GM19193 (cell line): ENCODE measurements around the gene FLVCR1.

Experiments used
- POLR2A ChIP-seq: IDR thresholded peaks from 4 replicates; pipeline ENCODE4 v1.6.1; 2011; ENCODE audit not compliant: insufficient read depth, insufficient read length; ENCODE audit errors: extremely low read depth

The FLVCR1 gene

GRCh38 chr1:212853658-212854057 lies 4.4 kb upstream of the FLVCR1 start:
- no peak for TF ChIP-seq POLR2A

GRCh38 chr1:212856755-212857154 lies 1.3 kb upstream of the FLVCR1 start:
- TF ChIP-seq POLR2A, result no peak

GRCh38 chr1:212858461-212859265 lies 588 bp downstream of the FLVCR1 start:
- no peak for TF ChIP-seq POLR2A

GRCh38 chr1:212860713-212861581 lies 2.9 kb downstream of the FLVCR1 start:
- TF ChIP-seq POLR2A, result no peak

DNA sequence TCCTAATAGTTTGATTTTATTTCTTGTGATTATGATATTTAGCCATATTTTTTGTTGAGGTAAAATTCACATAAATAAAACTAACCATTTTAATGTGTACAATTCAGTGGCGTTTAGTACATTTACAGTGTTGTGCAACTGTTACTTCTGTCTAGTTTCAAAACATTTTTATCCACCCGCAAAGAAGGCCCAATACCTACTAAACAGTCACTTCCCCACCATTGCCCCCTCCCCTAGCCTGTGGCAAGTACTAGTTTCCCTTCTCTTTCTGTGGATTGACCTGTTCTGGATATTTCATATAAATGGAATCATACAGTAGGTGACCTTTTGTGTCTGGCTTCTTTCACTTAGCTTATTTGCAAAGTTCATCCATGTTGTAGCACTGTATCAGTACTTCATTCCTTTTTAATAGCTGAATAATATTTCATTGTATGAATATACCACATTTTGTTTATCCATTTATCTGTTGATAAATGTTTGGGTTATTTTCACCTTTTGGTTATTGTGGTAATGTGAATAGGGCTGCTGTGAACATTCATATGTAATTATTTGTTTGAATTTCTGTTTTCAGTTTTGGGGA lies 4.1 kb downstream of the FLVCR1 start:
- no peak for TF ChIP-seq POLR2A

GRCh38 chr1:212864201-212864600 lies 6.1 kb downstream of the FLVCR1 start:
- no peak for TF ChIP-seq POLR2A

DNA sequence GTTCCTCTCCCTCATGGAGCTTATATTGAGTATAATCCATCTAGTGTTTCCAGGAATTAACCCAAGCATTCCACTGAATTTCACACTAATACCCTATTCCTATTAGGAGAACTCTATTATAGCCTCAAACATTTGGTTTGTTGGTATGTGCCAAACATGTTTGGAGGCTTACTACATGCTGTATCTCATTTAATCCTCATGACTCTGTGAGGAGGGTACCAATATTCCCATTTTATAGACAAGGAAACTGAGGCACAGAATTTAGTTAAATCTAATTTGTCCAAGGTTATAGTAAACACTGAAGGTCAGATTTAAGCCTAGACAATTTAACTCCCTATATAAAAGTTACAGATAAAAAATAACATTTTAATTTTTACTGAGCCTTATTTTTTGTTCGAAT lies 9.1 kb downstream of the FLVCR1 start:
- TF ChIP-seq POLR2A, result no peak

GRCh38 chr1:212871976-212872375 lies 13.9 kb downstream of the FLVCR1 start:
- no peak for TF ChIP-seq POLR2A

- TF ChIP-seq POLR2A, result no peak
These were observed 15.4 kb downstream of the FLVCR1 start for GRCh38 chr1:212873518-212873917.

- no peak for TF ChIP-seq POLR2A
These were observed 20.3 kb downstream of the FLVCR1 start for GRCh38 chr1:212878418-212878817.

DNA sequence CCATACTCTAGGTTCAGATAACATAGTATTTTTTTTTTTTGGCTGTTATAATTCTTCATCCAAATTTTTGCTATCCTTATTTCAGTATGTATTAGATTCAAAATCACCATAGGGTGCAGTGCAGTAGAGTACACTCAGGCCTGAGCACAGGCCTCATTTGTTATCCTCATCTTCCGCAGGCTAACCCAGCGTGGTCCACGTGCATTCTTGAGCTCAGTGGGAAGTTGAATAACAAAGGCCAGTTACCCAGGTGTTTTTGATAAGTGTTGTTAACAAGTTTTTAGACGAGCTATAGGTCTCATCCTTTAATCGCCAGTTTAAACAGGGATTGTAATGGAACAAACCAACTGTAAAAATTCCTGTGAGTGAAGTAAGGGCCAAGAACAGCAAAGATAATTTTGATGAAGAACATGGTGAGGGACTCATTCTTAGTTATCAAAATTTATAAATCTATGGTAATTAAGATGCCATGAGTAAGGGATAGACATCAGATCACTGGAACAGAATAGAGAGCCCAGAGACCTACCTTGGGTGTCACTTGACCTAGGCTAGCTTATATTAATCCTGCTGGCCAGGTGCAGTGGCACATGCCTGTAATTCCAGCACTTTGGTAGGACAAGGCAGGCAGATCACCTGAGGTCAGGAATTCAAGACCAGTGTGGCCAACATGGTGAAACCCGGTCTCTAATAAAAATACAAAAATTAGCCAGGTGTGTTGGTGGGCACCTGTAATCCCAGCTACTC lies 22.0 kb downstream of the FLVCR1 start:
- no peak for TF ChIP-seq POLR2A

DNA sequence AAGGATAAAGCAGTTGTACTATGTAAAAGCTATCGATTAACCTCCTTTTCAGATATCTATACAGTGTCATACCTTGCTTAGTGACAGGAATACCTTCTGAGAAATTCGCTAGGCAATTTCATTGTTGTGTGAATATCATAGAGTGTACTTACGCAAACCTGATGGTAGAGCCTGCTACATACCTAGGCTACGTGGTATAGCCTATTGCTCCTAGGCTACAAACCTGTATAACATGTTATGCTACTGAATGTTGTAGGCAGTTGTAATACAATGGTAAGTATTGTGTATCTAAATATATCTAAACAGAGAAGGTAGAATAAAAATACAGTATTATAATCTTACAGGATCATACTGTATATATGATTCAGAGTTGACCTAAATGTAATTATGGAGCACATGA lies 26.5 kb downstream of the FLVCR1 start:
- no peak for TF ChIP-seq POLR2A

DNA sequence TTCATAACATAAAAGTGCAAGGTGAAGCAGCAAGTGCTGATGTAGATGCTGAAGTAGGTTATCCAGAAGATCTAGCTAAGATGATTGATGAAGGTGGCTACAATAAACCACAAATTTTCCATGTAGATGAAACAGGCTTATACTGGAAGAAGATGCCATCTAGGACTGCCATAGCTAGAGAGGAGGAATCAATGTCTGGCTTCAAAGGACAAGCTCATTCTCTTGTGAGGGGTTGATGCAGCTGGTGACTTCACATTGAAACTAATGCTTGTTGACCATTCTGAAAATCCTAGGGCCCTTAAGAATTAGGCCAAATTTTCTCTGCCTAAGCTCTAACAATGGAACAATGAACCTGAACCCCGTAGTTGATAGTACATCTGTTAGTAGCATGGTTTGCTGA lies 34.0 kb downstream of the FLVCR1 start:
- no peak for TF ChIP-seq POLR2A

DNA sequence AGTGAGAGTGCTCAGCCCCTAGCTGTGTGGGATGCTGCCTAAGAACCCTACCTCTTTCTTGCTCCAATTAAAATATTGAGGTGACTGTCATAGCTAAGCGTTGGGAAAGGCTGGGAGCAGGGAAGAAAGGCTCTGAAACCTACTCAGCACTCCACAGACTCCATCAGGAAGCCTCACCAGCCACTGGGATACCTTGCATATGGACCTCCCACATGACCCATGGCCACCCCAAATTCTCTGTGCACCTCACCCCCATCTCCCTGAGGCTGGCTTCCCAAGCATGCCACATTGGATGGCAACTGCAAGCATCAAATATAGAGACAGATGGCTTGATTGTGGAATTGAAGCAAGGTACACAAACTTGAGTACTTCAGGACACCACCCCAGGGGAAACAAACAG lies 41.8 kb downstream of the FLVCR1 start:
- TF ChIP-seq POLR2A, result no peak

DNA sequence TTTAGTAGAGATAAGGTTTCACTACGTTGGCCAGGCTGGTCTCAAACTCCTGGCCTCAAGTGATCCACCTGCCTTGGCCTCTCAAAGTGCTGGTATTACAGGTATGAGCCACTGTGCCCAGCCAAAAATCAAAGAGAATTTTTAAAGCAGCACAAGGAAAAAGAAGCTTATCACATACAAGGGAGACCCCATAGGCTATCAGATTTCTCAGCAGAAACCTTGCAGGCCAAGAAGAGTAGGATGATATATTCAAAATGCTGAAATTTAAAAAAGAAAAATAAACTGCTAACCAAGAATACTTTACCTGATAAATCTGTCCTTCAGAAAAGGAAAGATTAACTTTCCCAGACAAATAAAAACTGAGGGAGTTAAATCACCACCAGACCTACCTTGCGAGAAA lies 43.2 kb downstream of the FLVCR1 start:
- no peak for TF ChIP-seq POLR2A

DNA sequence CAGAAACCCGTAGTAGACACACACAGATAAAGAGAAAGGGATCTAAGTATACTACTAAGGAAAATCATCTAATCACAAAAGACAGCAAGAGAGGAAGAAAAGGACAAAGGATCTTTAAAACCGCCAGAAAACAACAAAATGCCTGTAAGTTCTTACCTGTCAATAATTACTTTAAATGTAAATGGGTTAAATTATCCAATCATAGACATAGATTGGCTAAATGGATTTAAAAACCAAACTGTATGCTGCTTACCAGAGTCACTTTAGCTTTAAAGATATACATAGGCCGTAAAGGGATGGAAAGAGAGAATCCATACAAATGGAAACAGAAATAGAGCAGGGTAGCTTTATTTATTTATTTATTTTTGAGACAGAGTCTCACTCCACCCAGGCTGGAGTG lies 44.0 kb downstream of the FLVCR1 start:
- no peak for TF ChIP-seq POLR2A

DNA sequence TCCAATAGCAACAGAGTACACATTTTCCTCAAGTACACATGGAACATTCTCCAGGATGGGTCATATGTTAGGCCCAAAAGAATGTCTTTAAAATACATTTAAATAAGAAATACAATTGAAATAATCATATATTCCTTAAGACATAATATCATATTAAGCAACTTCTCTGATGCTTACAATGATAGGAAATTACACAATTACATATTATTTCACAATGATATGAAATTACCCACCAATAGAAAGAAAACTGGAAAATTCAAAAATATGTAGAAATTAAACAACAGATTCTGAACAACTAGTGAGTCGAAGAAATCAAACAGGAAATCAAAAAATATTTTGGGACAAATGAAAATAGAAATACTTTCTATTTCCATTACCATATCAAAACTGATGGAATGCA lies 45.6 kb downstream of the FLVCR1 start:
- no peak for TF ChIP-seq POLR2A
